SKM-1 (cell line): ENCODE results near the gene UBE2QL1.

Source experiments
- DNase-seq: peaks from one replicate; lab custom pipeline; 2025; ENCODE audit not compliant: unreplicated experiment; lab: John Stamatoyannopoulos, UW

The UBE2QL1 gene

DNA sequence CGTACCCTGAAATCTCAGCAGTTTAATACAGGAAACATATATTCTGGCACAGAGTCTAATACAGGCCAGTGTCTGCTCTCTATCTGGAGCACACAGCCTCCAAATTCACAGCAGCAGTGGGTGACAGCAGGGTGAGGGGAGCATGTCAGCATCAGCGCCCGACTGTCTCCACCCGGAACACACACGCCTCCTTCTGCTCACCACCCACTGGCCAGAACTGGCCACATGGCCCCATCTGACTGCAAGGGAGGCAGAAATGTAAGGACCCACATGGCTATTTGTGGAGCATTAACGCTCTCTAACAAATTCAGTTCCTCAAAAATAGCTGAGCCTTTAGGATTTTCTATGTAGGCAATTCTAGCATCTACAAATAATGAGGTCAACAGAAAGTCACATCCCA lies 24.6 kb downstream of the UBE2QL1 start:
- no peak for DNase-seq

- no peak for DNase-seq
These were observed 27.1 kb downstream of the UBE2QL1 start for GRCh38 chr5:6475626-6476312.

- DNase-seq: no peak
These were observed 27.6 kb downstream of the UBE2QL1 start for GRCh38 chr5:6476313-6476661.

DNA sequence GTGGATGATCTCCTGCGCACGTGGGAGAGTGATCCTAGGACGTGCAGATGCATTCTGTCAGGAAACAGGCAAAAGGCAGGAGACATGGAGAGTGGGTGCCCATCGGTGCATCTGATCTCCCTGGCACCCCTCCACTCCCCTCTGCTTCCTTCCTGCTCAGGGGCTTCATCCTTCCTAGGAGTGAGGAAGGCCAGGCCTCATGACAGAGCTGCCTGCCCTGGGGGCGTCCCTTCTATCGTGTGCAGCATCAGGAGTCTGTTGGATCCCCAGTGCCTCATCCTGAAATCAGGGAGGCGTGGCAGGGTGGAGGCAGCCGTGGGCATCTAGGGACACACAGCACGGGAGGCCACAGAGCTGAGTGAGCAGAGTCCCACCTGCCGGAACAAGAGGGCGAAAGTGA lies 30.1 kb downstream of the UBE2QL1 start:
- DNase-seq: no peak

- DNase-seq: no peak
These were observed 31.7 kb downstream of the UBE2QL1 start for GRCh38 chr5:6480133-6481051.

DNA sequence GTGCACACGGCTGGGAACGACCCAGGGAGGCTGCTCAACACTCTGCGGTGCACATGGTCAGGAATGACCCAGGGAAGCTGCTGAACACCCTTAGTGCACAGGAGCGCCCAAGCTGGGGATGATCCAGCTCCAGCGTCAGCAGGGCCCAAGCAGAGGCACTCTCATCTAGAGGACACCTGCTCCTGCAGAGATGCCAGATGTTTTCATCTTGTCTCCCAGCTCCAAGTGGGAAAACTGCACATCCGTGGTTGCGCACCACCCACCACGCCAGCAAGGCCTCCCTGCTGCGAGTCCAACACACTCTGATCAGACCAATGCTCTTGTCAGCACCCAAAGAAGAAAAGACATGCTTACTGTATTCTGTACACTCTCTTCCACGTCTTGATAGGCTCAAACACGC lies 34.1 kb downstream of the UBE2QL1 start:
- no peak for DNase-seq

- no peak for DNase-seq
These were observed 35.3 kb downstream of the UBE2QL1 start for GRCh38 chr5:6483880-6484382.

DNA sequence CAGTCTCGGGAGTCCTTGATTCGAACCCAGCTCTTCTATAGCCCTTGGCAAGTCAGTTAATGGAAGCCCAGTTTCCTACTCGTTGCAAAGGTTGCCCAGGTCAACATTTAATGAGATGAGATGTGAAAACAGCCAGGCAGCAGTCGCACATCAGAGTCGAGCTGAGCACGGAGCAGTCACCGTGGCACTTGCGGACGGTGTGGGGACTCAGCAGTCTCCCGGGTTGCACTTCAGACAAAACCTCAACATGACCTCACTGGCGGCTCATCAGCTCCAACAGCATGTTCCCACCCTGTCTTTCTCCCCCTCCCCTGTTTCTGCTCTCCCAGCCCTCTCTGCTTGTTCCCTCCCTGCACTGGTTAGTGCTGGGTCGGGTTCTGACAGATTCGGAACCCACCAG lies 35.8 kb downstream of the UBE2QL1 start:
- no peak for DNase-seq

- DNase-seq: no peak
These were observed 36.2 kb downstream of the UBE2QL1 start for GRCh38 chr5:6484899-6485298.

DNA sequence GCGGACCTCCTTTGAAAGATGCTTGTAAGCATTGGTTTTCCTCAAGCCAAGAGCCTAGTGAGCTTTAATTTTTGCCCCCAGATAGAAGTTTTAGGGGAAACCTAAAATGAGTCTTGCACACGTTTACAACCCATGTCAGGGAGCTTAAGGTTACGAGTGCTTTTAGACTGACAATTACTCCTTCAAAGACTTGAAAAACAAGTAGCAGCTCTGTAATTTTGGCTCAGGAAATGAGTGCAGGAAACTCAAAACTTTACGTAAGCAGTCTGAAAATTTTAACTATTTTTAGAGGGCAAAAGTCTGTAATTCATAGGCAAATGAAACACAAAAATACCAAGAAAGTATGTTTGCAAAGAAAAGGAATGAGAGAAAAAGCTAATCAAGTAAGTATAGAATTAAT lies 36.8 kb downstream of the UBE2QL1 start:
- DNase-seq: no peak

- no peak for DNase-seq
These were observed 37.4 kb downstream of the UBE2QL1 start for GRCh38 chr5:6486074-6486473.

GRCh38 chr5:6487081-6487480 lies 38.4 kb downstream of the UBE2QL1 start:
- no peak for DNase-seq

GRCh38 chr5:6488021-6488420 lies 39.4 kb downstream of the UBE2QL1 start:
- DNase-seq: no peak

DNA sequence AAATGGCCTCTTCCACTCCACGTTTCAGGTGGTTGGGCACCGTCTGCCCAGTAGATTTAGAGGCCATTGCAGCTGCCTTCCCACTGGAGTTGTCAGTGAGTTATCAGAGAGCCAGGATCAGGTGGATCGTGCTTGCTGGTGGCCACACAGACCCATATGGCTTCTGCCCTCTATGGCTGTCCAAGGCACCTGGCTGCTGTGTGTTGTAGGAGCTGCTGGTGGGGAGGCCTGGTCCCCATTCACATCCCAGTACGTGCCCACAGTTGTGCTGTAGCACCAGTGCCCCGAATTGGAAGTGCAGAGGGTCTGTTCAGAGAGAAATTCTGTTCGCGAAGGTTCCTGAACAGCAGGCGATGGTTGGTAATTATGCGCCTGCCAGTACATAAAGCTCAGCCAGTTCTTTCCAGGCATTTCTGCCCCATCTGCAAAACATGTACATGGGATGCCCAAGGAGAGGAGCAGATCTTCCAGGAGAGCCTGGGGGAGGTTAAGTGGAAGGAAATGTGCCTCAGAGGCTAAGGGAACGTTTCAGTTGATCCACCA lies 41.1 kb downstream of the UBE2QL1 start:
- no peak for DNase-seq

GRCh38 chr5:6490246-6490645 lies 41.6 kb downstream of the UBE2QL1 start:
- no peak for DNase-seq

DNA sequence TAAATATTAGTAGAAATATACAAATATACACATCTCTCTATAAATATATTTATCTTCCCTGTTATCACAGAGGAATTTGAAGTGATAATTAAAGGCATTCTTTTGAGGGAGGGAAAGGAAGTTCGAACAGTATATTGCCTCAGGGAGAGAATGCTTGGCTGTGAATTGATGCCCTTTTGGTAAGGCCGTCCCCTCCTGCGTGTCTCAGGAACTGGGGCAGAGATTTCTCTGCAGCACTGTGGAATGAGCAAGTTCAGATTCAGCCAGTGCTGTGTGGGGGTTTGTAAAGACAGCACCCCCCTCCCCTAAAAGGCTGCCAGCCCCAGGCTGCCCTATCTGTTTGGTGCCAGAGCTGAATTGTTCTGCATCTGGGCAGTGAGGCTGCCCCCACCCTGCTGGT lies 42.0 kb downstream of the UBE2QL1 start:
- DNase-seq: no peak

GRCh38 chr5:6491196-6491918 lies 42.7 kb downstream of the UBE2QL1 start:
- no peak for DNase-seq

DNA sequence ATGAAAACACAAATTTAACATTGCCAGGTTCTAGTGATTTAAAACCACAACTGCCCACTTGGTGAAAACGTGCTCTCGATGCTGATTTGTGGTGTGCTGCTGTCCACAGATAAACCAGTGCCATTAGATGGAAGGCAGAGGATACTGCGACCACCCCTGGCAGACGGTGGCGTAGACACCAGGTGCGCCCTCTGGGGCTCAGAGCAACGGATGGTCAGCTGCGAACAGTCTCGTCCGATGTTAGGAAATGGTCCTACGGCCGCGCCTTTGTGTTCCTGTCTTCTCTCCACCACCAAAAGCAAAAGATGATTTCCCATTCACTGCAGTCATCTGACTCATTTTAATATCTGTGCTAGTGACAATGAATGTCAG lies 43.2 kb downstream of the UBE2QL1 start:
- no peak for DNase-seq

DNA sequence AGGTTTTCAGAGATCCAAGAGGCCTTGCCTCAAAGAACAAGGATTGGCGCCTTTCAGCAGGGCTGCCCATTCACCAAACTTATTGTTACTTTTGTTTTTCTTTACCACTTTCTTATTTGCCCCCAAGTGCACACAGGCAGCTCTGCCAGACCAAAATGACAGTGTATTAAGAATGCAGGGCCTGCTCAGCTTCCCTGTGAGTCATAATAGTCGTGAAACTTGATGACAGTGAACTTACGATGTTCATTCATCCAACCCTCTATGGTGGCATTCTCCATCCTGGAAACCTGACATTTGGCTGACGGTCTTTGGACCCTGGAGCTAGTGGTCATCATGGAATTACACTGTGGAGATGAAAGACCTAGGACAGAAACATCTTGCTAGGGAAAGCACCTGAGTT lies 44.3 kb downstream of the UBE2QL1 start:
- DNase-seq: no peak

DNA sequence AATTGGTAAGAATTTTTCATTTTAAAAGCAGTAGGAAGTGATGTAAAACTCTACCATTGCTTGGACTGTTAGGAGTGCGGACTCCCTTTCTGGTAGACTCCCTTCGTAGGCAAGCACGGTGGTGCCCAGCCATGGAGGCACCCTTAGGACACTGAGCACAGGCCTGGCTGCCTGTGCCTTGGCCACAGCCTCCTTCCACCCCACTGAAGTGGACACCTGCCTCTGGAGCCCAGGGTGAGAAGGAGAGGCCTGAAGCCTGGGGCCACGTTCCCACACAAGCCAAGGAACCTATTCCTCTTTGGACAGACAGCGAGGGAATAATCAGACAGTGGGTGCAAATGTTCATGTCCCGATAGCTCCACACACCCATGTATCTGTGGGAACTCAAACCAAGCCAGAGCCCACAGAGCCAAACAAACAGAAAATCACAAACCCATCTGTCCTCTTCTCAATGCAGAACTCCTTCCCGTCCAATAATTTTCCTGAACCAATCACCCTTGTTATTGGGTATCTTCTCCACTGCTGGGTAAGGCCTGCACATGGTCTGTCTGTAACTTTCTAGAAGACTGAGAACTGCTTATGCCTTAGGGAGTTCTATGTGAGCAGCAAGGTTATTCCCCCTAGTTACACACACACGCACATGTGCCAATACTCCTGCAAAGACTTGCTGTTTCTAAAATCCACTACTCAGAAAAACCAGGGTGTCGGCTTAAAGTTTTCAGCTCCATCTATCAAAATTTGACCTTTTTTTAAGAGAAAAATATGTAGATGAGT lies 45.2 kb downstream of the UBE2QL1 start:
- no peak for DNase-seq

DNA sequence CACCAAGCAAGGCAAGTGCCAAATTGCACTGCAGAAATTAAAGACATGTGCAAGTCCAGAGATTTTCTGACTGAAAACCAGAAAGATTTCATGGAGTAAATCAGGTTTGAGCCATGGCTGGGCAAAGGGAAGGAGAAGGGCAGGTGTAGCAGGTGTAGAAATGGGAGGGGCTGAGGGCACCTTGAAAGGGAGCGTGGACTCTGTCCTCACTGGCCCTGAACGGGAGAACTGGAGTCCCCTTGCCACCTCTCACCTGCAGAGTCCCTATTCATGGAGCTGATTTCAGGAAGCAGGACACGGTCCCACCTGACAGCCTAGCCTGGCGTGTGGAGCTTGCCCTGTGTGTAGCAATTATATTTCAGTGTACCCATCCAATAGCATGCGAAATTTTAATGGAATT lies 46.3 kb downstream of the UBE2QL1 start:
- DNase-seq: no peak
